Right renal pelvis (tissue), 4 donors: ENCODE data around the gene SLC25A13. TPM values are rescaled to one million over a fixed set of nuclear protein-coding genes. Genes with fewer than 3 reads are reported as not detected.
"Not testable (repeated sequence)": the region's sequence is repeated elsewhere in the genome, so short reads cannot be mapped to it uniquely, and the experiment has no call there.

Experiments used
- DNase-seq, 4 donors: peaks; one replicate each; pipeline ENCODE4 v3.0.0-alpha.2; 2013; ENCODE audit warnings: low read depth in 4 of 4, low spot score in 3 of 4, missing footprints in 1 of 4
- polyA plus RNA-seq, 4 donors: library from polyadenylated mRNA; unstranded; fragments of 120-200 nt; gene quantifications; one replicate each; pipeline ENCODE4 v1.2.1, GENCODE V29; 2013; ENCODE audit not compliant: insufficient read length in 4 of 4

The SLC25A13 gene, protein sequence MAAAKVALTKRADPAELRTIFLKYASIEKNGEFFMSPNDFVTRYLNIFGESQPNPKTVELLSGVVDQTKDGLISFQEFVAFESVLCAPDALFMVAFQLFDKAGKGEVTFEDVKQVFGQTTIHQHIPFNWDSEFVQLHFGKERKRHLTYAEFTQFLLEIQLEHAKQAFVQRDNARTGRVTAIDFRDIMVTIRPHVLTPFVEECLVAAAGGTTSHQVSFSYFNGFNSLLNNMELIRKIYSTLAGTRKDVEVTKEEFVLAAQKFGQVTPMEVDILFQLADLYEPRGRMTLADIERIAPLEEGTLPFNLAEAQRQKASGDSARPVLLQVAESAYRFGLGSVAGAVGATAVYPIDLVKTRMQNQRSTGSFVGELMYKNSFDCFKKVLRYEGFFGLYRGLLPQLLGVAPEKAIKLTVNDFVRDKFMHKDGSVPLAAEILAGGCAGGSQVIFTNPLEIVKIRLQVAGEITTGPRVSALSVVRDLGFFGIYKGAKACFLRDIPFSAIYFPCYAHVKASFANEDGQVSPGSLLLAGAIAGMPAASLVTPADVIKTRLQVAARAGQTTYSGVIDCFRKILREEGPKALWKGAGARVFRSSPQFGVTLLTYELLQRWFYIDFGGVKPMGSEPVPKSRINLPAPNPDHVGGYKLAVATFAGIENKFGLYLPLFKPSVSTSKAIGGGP
- polyA plus RNA-seq, result 10 to 100 TPM; 40.8 to 44.6 (median 41.3) TPM

- DNase-seq, result peak; percentile 51 to 71 (median 65)
Observed at GRCh38 chr7:96321658-96322372, at the start of gene SLC25A13. SLC25A13 (minus strand) TSS chr7:96322098; CDS start chr7:96321956, 142 bp downstream.

DNA sequence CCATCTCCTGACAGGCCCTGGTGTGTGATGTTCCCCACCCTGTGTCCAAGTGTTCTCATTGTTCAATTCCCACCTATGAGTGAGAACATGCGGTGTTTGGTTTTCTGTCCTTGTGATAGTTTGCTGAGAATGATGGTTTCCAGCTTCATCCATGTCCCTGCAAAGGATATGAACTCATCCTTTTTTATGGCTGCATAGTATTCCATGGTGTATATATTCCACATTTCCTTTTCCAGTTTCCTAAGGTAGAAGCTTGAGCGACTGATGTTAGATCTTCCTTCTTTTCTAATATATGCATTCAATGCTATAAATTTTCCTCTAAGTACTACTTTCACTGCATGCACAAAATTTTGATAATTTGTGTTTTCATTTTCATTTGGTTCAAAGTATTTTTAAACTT lies 44.0 kb upstream of the SLC25A13 start:
- not testable (repeated sequence) for DNase-seq

- DNase-seq, result no peak
Observed at GRCh38 chr7:96361116-96361857, 39.4 kb upstream of the SLC25A13 start.

DNA sequence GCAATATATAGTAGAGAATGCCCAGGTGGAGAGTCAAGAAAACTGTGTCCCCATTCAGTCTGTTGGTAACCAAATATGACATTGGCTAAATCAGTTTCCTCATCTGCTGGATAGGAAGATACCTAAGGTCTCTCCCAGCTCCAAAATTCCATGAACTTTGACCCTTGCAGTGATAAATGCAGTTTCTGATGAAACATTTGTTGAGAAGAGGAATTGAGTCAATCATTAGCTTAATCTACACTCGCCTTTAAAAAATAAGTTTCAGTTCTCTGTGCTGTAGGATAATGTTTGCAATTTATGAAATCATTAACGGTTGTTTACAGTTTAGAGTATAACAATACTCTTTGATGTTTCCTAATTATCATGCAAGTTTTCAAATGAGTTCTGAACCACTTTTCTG lies 38.0 kb upstream of the SLC25A13 start:
- DNase-seq, result no peak

DNA sequence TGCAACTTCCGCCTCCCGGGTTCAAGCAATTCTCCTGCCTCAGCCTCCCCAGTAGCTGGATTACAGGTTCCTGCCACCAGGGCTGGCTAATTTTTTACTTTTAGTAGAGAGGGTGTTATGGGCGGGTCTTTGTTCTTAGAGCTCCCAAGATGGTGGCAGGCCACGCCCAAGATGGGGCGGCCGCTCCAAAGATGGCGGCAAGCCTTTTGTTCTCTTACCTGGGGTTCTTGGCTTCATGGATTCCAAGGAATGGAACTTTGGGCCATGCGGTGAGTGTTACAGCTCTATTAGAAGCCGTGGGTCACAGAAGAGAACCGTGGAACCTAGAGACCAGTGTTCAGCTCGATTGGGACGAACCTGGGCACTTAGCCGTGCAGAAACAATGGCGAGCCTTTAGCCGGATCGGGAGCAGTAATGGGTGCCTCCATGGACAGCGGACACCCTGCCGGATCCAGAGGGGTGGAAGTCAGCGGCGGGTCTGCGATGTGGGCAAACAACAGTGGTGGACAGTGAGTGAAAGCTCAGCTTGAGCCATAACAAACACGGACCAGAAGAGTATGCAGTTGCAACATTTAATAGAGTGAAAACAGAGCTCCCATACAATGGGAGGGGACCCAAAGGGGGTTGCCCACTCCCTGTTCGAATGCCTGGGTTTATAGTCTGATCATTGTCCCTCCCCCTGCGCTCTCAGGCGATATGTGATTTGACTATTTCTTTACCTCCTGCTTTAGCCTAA lies 36.5 kb upstream of the SLC25A13 start:
- DNase-seq, result not testable (repeated sequence)

DNA sequence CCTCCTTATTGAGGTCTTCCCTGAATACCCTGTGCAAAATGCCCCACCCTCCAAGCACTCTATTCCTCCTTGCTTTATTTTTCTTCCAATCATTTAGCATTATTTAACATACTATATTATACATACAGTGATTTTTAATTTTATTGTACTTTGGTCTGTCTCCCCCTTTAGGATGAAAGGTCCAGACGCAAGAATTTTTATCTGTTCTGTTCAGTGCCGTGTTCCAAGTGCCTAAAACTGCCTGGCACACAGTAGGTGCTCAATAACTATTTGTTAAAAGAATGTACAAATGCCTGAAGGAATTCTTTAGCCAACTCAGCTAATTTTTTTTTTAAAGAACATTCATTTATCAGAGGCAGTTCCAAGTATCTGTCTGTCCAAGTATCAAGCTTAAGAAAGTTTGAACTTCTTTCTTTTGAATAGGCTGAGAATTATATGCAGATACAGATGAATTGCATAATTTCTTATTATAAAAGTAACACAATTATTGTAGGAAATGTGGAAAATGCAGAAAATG lies 34.1 kb upstream of the SLC25A13 start:
- no peak for DNase-seq

- no peak for DNase-seq
Observed at GRCh38 chr7:96354881-96355280, 33.0 kb upstream of the SLC25A13 start.

DNA sequence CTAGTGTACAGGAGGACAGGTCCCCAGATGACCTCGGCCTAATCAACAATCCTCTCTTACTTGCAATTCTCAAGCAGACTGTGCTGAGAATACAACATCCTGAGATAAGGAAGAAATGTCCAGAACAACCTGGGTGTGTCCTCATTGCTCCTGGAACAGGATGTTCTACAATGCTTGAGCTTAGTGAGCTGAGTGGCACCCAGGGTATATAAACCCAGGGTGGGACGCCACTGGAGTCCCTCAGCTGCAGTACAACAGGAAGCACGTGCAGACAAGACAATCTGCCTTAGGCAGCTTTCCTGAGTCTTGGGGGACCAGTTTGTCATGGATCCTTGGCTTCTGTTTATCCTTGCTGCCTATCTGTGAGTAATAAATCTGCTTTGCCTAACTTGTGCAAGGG lies 27.7 kb upstream of the SLC25A13 start:
- no peak for DNase-seq

- no peak for DNase-seq
Observed at GRCh38 chr7:96347471-96347870, 25.6 kb upstream of the SLC25A13 start.

GRCh38 chr7:96346293-96346953 lies 24.5 kb upstream of the SLC25A13 start:
- DNase-seq, result no peak

DNA sequence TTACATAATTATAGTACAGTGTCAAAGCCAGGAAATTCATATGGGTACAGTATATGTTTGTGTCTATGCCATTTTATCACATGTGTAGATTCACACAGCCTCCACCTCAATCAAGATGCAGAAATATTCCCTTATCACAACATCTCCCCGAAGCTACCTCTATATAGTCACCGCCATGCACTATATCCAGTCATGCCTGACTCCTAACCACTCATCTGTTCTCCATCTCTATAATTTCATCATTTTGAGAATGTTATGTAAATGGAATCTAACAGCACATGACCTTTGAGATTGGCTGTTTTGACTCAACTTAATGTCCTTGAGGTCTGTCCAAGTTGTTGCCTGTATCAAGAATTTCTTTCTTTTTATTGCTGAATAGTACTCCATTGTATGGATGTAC lies 22.3 kb upstream of the SLC25A13 start:
- no peak for DNase-seq

GRCh38 chr7:96342049-96342448 lies 20.2 kb upstream of the SLC25A13 start:
- no peak for DNase-seq

- no peak for DNase-seq
Observed at GRCh38 chr7:96337519-96337918, 15.6 kb upstream of the SLC25A13 start.

DNA sequence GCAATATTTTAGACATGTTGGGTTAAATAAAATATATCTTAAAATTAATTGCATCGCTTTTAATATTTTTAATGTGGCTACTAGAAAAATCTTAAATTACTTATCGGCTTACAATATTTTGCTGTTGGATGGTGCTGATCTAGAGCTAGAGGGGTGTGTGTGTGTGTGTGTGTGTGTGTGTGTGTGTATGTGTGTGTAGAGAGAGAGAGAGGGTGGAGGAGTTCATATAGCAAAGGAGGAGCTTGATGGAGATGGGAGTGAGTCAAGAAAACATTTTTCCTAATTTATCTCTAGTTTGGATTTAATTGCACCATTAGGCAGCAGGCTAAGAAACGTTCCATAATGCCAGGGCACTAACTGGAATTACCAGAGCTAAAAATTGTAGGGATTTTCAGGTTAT lies 10.4 kb upstream of the SLC25A13 start:
- no peak for DNase-seq

DNA sequence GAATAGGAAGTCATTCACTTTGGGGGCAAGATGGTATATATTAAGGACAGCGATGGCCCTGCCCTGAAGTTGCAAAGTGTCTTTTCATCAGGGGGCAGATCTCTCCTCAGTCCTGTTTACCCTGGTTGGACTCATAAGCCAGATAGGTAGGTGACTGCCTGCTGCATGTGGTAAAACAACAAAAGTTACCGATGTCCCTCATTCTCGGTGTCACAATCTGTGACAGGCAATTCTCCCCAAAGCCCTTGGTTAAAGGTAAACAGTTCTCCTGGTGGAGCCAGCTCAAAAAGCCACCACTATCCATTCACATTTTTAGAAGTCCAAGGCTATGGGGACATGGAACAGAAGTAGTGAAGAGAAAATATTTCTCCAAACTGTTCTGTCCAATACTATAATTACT lies 9.9 kb upstream of the SLC25A13 start:
- no peak for DNase-seq

- no peak for DNase-seq
Observed at GRCh38 chr7:96331233-96331632, 9.3 kb upstream of the SLC25A13 start.

DNA sequence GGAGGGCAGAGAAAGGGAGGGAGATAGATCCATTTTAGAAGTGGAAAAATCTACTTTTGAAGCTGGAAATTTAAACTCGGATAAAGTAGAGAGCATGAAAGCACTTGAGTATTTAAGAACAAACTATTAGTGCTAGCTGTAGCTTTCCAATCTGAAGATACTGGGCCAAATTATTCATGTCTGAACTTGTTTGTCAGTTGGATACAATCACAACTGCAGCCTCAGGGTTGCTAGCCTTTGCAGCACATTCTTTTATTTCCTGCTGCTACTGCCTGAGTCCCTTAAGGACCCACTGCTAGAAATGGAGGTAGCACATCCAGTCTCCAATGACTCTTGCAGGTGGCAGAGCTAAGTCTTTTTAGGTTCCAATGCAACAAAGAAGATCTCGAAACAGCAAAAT lies 8.3 kb upstream of the SLC25A13 start:
- no peak for DNase-seq

DNA sequence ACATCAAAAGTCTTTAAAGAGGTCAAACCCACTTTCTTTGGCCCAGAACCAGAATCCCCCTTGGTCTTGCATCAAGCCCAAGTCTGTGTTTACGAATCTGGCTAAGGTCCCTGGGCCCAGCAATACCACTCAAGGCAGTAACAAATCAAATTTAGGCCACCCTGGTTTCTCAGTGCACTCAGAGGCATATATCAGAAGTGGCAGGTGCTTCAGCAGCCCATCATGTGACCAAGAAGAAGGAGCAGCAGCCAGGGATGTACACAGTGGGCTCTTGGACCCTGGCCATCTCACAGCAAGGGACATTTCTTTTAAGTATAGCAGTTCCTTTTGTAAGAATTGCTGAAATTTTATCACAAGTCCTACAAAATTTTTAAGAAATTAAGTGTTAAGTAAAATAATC lies 7.3 kb upstream of the SLC25A13 start:
- DNase-seq, result no peak

DNA sequence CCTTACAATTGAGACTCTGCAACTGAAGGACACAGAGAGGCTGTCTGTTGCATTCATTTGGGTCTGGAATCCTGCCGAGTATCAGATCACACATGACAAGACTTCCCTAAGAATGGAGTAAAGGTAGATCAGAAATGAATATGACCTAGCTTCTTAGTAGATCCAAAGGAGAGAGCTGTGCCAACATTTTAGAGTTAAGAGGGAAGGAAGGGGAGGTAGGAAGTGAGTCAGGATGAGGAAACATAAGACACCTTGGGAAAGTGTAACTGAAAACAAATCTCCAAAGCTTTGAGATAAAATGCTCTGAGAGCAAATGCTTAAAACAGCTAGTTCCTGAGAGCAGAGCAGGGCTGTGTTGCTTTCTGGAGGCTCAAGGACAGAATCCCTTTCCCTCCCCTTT lies 6.1 kb upstream of the SLC25A13 start:
- no peak for DNase-seq
